CD4-positive, alpha-beta T cell treated with Interleukin-6 for 4 hours (primary cell): ENCODE results near the gene POLR2C.
"Not testable (repeated sequence)": the region's sequence is repeated elsewhere in the genome, so short reads cannot be mapped to it uniquely, and the experiment has no call there.

ENCODE experiments used
- DNase-seq: peaks from one replicate; pipeline ENCODE4 v3.0.0-alpha.2; 2020; ENCODE audit warnings: mixed read lengths

The POLR2C gene

DNA sequence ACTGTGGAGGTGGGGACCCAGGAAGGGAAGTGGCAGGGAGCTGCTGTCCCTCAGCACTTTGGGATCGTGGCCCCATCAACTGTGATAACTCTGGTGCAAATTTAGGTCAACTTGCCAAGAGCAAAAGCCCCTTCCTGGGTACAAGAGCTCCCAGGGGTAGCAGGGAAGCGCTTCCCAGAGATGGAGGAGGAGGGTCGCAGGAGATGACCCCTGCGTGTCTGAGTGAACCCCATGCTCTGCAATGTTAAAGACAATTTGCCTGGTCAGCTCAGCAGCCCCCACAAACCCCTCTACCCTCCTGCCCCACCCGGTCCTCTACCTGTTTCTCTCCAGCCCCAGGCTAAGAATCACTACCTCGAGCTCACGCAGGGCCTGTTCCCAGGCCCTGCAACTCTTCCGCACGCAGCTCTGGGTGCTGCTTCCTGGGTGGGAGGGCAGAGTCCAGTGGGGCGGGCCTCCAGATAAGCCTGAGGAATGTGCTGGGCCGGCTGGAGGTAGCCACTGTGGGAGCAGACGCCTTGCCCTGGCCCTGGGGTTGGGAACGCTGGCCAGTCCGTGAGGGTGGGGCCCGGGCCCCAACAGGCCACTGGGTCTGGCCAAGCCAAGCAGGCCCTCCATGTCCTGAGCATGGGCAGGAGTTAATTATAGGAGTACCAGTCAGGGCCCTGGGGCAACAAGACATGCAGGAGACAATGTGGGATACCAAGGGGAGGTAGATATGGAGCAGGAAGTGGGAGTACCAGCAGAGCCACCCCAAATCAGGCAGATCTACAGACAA, 17.7 kb downstream of the POLR2C start:
- DNase-seq = no peak

DNA sequence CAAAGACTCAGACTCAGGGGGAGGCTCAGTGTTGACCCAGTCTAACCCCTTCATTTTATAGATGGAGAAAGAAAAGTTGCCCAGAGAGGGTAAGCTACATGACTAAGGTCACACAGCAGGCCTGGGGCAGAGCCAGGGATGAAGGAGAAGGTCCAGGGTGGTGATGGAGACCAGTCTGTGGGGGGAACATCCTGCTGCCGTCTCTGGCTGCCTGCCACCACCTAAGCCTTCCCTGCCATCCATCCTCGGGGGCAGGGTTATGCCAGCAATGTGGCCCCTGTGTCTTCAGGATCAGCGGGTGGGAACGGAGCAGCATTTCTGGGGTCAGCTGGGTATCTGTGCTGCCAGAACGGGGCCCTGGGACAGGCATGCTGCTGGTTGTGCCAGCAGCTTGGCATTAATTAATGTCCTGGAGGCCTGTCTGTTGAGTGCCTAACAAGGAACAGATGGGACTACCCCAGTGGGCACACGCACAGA, 18.3 kb downstream of the POLR2C start:
- DNase-seq = no peak

DNA sequence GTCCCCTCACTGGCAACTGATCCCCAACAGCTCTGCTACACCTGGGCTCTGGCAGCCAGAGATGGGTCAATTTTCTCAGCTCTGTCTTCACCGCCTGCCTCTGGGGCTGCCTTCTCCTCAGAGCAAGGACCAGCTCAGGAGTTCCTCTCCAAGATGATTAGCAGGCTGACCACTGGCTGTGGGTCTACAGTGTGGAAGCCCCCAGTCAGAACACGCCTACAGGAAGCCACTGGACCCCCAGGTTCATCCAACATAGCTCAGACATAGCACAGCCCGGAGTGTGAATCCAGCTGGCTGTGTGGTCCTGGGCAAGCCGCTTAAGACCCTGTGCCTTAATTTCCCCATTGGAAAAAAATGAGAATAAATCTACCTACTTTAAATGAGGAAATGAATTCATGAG, 18.9 kb downstream of the POLR2C start:
- no peak for DNase-seq

DNA sequence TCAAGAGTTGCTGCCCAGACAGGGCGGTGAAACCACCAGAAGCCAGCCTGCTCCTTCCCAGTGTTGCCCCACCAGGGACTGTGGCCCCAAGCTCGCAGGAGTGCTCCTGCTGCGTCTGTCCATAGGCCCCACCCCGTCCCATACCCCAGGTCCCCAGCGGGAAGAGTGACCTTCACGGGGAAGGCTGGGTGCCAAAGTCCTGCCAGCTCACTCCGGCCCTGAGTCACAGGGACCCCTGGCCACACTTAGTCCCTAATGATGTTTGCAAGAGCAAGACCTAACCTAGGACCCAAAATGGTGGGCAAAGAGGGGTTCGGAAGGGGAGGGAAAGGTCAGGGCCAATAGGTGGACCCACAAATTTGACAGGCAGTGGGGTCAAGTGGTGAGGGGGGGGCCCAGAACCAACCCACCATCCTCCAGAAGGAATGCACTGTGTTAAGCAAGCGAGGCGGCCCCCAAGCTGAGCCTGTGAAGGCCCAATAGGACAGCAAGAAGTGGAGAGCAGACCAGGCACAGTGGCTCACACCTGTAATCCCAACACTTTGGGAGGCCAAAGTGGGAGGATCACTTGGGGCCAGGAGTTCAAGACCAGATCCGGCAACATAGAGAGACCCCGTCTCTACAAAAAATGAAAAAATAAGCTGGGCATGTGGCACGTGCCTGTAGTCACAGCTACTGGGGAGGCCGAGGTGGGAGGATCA, 20.5 kb downstream of the POLR2C start:
- DNase-seq = no peak

DNA sequence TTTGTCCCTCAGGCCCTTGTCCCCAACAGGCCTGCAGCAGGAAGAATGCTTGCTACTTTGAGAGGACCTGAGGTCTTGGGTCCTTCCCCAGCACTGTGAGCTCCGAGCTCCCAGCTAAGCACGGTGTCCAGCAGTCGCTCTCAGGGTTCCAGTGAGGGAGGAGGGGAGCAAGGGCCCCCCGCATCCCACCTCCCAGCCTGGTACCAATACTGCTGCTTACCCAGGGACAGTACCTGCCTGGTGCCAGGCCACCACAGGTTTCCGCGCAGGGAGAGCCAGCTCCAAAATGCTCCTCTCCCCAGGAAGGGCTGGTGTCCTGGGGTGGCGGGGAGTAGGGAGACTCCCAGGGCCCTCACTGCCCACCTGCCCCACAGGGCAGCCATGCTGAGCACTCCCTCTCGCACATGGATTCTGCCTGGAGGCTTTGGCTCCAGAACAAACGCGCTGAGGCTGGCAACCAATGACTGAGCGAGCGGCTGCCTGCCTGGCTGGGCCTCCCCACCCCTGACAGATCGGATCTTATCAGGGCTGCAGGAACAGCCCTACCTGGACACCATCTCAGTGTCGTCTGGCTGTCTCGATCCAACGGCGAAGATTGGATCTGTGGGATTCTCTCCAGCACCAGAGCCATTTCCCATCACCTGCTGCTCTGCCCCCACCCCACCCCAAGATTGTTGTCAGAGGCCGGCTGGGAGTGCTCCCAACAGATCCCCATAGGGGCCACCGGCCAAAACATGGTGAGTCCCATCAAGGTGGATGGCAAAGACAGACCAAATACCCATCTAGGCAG, 21.4 kb downstream of the POLR2C start:
- DNase-seq = no peak

DNA sequence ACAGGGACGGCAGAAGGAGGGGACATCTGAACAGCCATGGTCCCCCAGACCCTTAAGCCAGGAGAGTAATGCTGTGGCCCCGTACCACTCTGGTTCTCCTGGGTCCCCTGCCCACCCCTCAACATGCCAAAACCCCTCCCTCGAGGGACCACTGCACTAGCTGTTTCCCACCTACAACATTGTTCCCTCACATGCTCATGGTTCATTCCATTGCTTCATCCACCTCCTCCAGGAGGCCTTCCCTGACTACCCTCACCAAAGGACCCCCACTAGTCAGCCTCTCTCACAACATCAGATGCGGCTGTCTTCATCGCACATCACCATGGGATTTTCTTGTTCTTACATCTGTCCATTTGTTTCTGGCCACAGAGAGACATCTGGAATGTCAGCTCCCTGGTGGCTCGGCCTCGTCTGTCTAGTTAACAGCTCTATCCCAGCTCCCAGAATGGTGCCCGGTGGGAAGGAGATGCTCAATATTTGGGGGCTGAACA, 22.1 kb downstream of the POLR2C start:
- DNase-seq = no peak

DNA sequence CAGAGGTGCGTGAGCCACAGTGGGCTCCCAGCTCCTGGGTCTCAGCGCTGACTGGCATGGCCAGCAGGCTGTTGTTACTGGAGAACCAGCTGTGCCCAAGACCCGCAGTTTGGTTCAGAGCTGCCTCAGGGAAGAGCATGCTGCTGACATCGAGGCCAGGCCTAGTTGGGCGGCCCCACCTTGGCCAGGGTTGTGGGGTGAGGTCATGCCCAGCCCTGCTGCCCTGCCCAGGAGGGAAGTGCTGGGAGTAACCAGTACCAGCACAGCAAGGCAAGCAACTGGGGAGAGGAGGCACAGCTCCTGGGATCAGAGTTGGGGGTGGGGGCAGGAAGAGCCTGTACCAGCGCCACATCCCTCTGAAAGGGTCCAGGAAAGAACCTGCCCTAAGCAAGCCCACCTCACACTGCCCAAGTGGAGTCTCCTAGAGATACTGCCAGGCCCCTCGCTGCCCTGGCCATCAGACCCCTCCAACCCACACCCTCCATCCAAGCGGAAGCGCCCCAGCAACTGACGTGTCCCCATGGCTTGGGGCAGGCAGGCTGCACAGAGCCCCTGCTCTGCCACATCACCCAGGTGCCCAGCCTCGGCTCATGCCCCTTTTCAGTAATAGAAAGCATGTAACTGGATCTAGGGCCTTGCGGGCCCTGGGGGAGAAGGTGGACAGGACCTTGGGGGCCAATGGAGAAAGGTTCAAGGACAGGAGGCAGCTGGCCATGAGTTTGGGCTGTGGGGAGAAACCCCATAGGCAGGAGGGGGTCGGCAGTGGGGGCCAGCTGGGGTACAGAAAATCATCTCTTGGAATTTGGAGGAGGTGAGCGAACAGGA, 22.8 kb downstream of the POLR2C start:
- DNase-seq = no peak

DNA sequence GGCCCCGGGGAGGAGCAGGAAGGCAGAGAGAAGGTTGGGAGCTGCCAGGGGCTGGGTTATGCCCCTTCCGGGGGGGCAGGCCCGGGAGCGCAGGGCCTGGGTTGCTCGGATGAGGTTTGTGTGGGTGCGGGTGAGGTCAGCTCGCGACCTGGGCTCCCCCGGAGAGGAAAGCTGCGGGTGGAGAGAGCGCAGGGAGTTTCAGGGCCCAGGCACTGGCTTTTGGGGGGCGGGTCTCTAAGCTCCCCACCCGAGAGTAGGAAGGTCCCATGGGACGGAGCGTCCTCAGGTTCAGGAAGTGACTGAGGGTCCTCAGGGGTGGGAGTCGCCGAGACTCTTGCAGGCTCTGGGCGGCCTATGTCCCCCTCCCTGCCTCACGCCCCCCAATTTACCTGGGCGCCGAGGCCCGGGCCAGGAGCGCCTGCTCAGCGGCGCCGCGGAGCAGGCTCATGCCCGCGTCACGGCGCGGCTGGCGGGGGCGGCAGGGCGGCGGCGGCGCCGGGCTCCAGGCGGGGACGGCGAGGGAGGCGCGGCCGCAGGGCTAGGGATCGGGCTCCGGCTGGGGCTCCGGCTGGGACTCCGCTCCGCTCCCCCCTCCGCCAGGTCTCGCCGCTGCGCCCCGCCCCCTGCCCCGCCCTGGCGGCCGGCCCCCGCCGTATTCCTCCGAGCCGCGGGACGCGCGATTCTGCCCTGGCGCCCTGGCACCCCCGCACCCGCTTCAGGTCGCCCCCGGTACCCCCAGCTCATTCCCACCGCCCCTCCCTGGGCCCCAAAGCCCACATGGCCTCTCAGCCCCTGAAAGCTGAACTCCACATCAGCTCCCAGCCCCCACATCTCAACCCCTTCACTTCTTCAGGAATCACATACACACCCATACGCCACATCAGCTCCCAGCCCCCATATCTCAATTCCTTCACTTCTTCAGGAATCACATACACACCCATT, 23.7 kb downstream of the POLR2C start, which contains the start of gene DOK4:
TSS of gene DOK4 (minus strand) at position 578 of the 942 bp plus-strand sequence. CDS start 6,986 bp downstream, outside the sequence.
- peak; percentile 88 for DNase-seq

DNA sequence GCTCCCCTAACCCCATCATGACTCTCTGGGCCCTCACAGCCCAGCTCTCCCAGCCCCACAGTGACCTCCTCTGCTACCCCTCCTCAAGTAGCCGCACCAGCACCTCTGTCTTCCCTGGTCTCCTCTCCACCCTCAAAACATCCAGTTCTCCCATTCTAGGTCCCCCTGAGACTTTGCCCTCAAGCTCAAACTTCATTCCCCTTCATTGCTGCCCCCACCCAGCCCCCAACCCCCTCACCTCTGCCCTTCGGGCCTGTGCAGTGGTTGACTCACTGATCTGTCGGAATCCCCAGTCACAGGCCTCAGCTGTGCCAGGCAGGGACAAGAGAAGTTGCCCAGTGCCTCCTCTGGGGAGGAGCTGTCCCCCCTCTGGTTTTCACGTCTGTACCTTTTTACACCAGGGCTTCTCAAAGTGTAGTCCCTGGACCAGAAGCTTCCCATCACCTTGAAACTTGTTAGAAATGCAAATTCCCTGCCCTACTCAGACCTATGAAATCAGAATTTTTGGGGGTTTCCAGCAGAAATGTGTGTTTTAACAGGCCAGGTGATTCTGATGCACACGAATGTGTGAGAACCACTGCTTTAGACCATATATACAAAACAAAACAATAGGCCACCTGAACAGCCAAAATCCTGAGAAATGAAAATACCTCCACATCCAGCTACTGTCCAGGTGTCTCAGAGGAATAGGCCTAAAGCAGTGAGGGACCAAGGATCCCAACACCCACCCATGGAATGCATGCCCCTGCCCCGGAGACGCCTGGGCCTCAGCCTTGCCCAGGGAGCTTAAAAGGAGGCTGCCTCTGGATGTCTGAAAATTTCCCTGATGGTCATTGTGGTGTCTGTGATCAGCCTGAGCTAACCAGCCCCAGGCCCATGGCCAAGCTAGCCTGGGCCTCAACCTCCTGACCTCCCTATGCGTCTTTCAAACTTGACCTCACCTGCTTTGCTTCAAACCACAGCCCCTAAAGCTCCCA, 24.7 kb downstream of the POLR2C start:
- no peak for DNase-seq

DNA sequence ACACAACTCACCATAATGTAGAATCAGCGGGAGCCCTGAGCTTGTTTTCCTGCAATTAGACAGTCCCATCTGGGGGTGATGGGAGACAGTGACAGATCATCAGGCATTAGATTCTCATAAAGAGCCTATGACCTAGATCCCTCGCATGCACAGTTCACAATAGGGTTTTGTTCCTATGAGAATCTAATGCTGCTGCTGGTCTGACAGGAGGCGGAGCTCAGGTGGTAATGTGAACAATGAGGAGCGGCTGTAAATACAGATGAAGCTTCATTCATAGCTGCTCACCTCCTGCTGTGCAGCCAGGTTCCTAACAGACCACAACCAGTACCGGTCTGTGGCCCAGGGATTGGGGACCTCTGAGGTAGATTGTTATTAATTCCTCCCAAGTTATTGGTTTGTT, 26.8 kb downstream of the POLR2C start:
- no peak for DNase-seq

DNA sequence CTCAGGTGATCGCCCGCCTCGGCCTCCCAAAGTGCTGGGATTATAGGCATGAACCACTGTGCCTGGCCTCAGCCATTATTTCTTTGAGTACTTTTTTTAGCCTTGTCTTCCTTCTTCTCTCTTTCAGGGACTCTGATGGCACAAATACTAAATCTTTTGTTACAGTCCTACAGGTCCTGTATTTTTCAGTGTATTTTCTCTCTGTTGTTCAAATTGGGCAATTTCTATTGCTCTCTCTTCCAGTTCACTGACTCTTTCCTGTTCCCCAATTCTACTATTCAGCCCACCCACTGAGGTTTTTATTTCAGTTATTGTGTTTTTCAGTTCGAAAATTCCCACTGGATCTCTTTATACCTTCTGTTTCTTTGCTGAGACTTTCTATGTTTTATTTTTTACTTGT, 31.3 kb downstream of the POLR2C start:
- DNase-seq = no peak

DNA sequence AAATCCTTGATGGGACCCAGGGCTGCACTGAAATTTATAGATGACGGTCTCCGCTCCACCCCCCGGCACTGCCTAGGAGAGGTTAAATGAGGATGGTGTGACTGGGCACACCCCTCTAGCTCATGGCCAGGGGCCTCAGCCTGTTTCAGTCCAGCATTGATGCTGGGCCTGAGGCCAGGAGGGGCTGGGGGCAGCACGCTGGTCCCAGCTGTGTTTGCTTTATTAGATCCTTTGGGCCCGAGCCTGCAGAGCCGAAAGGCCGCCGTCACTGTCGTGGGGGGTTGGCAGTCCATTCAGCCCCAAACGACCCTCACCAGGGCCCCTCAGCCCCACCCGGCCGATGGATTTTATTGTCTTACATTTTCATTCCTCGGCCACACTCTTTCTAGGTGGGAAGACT, 34.6 kb downstream of the POLR2C start:
- no peak for DNase-seq

DNA sequence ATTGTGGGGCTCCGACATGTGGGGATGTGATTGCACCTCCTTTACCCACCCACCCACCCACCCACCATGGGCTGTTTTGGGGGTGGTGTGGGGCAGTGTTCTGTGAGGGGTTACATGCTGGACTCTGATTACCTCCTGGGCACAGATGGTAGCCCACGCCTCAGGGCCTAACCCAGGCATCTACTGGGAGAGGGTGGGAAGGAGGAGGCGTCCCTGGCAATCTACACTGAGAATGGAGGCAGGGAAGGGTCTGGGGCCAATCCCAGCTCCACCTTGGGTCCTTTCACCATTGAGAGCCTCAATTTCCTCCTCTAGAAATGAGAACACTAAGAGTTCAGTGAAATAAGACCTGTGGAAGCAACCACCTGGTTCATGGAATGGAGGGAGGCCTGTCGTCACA, 35.6 kb downstream of the POLR2C start:
- no peak for DNase-seq

DNA sequence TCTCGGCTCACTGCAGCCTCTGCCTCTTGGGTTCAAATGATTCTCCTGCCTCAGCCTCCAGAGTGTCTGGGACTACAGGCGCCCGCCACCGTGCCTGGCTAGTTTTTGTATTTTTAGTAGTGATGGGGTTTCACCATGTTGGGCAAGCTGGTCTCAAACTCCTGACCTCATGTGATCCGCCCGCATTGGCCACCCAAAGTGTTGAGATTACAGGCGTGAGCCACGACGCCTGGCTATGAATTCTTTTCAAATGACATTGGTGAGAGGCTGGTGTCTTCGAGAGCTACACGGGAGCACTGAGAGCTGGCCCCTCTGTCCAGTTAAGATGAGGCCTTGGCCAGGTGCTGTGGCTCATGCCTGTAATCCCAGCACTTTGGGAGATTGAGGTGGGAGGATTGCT, 37.5 kb downstream of the POLR2C start:
- not testable (repeated sequence) for DNase-seq

DNA sequence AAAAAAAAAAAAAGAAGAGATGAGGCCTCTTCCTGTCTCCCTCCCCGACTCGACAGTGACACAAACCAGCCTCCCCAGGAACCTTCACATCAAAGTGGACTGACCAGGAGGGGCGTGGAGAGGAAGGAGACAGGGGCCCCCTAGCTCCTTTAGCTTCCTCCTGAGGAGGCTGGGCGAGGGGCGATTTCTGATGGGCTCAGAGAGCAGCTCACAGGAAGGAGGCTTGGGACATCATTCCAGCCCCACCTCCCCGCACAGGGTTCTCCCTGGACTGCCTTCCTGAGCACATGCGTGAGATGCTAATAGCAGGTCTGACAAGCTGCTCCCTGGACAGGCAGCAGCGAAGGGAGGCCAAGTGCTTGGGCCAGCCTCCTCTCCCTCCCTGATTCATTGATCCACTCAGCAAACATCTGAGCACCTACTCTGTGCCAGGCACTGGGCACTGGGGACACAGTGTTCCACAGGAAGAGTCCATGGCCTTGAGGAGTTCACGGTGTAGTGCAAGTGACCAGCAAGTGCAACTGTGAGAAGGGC, 38.2 kb downstream of the POLR2C start:
- peak; percentile 27 for DNase-seq

DNA sequence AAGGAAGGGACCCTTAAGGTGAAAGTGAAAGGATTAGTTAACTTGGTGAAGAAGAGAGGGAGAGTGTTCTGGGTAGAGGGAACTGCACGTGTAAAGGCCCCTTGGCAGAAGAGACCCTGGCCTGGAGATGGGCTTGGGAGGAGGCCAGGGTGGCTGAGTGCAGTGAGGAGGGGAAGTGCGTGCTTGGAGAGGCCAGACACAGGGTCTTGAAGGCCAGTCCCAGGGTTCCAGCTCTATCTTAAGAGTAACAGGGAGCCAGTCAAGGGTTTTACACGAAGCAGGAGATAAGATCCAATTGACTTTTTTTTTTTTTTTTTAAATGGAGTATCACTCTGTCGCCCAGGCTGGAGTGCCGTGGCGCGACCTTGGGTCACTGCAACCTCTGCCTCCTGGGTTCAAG, 39.0 kb downstream of the POLR2C start:
- no peak for DNase-seq

DNA sequence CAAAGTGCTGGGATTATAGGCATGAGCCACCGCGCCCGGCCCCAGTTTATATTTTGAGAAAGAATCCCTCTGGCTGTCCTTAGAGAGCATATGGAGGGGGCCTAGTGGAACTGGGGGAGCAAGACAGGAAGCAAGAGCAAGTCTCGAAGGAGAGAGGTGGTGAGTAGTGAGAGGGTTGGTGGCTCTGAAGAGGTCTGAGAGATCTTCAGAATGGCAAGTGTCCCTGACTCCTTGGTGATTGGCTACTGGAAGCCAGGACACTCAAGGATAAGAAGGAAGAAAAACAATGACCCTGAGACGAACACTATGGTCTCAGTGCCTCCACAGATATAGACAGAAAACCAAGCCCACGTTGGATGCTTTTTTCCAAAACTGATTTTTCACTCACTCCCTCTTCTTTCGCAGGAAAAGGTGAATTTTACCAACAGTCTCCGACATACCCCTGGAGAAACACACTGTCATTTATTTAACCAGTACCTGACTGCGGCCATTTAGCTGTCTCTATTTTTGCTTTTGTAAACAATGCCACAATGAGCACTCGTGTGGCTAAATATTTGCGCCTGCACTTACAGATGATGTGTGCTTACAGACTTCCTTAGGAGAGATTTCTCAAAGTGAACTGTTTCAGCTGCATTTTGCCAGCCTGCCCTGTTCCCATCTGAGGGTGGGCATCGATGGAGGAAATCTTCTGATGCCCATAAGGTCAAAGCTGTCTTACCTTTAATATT, 39.7 kb downstream of the POLR2C start:
- no peak for DNase-seq

DNA sequence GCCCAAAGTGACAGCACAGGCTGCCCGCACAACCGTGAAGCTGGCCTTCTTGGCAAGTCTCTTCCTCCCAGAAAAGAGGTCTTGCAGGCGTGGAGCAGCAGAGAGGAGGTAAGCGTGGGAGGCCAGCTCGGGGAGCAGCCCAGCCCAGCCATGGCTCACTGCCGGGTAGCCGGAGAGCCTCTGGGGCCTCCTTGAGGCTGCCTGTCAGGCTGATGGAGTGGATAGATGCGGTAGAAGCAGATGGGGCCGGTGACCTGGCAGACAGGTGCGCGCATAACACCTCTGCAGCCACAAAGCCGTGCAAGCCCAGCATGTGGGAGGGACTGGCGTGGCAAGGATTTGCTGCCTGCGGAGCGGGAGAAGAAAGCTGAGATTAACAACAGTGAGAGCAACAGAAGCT, 40.9 kb downstream of the POLR2C start:
- DNase-seq = no peak

DNA sequence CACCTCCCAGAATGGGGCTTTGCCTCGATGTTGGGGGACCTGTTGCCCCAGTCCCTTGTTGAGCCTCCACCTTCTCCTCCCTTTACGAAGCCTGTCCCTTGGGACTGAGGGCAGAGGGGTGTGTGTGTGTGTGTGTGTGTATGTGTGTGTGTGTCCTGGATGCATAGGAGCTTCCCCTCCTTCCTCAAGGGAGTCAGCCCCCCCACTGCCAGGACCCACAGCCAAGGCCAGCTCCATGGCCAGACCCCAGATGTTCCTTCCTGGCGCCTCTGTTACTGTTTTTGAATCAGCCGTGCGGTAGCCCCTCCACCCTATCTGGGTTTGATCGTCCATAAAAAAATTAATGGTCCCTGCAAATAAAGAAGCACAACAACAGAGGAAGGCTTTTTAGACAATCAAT, 41.5 kb downstream of the POLR2C start:
- no peak for DNase-seq
